ENCODE results near the gene EIF4G3. TPM values are rescaled to one million over a fixed set of nuclear protein-coding genes. Genes with fewer than 3 reads are reported as not detected.

EIF4G3 gene
- total and polyA plus RNA-seq, 9 of the 15 experiments (the other 6 are each of a cell fraction or from before 2014, with no cell fraction given), result 6.7 to 40.5 (median 32.1) TPM

DNA sequence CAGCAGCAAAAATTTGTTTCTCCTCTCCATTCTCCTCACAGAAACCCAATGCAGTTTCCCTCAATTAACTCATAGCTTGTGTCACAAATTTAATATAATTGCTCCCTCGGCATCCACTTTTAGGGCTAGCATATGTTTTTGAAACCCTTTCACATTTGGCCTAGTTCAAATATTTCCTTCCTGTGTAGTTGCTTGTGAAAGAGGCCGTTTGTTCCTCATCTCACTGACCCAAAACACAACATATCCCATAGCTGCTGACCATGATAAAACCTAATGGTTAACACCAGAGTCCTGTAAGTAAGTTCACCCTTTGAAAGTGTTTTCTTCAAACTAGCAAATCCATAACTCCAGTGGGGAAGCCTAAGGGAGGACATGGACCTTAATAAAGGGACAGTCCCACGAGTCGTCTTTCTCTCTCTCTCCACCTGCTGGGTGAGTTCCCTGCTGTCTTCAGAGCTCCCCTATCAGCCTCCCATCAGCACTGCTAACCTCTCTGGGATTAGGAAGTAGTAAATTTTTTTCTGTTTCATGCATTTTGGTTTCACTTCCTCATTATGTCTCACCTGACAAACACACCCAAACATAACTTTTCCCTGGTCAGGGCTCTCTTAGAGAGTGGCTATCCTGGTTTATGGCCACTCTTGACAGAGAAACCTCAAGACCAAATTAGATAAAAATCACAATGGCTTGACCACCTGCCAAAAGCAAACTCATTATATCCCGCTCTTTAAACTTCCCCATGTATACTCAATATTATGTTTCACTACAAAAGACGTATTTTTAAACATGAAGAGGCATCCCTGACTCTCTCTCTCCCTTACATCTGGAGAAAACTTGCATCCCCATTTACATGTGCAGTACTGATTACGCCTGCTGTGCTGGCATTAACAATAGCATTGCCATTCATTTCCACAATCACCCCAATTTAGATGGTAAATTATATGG, 211.9 kb downstream of the EIF4G3 start (continued):
- TF ChIP-seq RCOR1 (IDR thresholded peaks at IDR 0.05; ENCODE audit: borderline replicate concordance in 1 of 2, low read depth in 2 of 2, low read length in 2 of 2), result peak in 1 of 2 experiments; percentile 40; a peak in 1 of 4 replicates
- TF ChIP-seq, protein P1, sequence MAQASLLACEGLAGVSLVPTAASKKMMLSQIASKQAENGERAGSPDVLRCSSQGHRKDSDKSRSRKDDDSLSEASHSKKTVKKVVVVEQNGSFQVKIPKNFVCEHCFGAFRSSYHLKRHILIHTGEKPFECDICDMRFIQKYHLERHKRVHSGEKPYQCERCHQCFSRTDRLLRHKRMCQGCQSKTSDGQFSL (CRISPR knock-in tag; IDR thresholded peaks at IDR 0.05), result no peak
- TF ChIP-seq, protein P1 (tag; IDR thresholded peaks at IDR 0.05), result no peak
- TF ChIP-seq RBBP5 (IDR thresholded peaks at IDR 0.05; ENCODE audit: borderline replicate concordance, insufficient read depth, low read length, poor library complexity, severe bottlenecking), result no peak
- TF ChIP-seq HLTF (IDR thresholded peaks at IDR 0.05), result no peak
- no peak for TF ChIP-seq POLR3A (IDR thresholded peaks at IDR 0.05; ENCODE audit: borderline replicate concordance, extremely low read depth, insufficient read depth, insufficient read length)
- TF ChIP-seq RUNX1 (IDR thresholded peaks at IDR 0.05; ENCODE audit: low read depth), result no peak
- TF ChIP-seq ZNF124 (CRISPR knock-in tag; IDR thresholded peaks at IDR 0.05), result no peak
- no peak for TF ChIP-seq KDM1A (IDR thresholded peaks at IDR 0.05)
- TF ChIP-seq NFE2 (IDR thresholded peaks at IDR 0.05; ENCODE audit: low read depth), result no peak
- TF ChIP-seq FOXK1 (CRISPR knock-in tag; IDR thresholded peaks at IDR 0.05; ENCODE audit: borderline replicate concordance), result no peak
- TF ChIP-seq NR2C2 (CRISPR knock-in tag; IDR thresholded peaks at IDR 0.05), result no peak
- no peak for TF ChIP-seq NR2C2 (tag; IDR thresholded peaks at IDR 0.05)
- TF ChIP-seq MED1 (CRISPR knock-in tag; IDR thresholded peaks at IDR 0.05; ENCODE audit: borderline replicate concordance), result no peak
- TF ChIP-seq HMG20A (CRISPR knock-in tag; conservative IDR thresholded peaks at IDR 0.05), result no peak
- no peak for TF ChIP-seq HOXB6 (CRISPR knock-in tag; IDR thresholded peaks at IDR 0.05; ENCODE audit: borderline replicate concordance)
- TF ChIP-seq, protein P2, sequence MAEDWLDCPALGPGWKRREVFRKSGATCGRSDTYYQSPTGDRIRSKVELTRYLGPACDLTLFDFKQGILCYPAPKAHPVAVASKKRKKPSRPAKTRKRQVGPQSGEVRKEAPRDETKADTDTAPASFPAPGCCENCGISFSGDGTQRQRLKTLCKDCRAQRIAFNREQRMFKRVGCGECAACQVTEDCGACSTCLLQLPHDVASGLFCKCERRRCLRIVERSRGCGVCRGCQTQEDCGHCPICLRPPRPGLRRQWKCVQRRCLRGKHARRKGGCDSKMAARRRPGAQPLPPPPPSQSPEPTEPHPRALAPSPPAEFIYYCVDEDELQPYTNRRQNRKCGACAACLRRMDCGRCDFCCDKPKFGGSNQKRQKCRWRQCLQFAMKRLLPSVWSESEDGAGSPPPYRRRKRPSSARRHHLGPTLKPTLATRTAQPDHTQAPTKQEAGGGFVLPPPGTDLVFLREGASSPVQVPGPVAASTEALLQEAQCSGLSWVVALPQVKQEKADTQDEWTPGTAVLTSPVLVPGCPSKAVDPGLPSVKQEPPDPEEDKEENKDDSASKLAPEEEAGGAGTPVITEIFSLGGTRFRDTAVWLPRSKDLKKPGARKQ (CRISPR knock-in tag; IDR thresholded peaks at IDR 0.05), result no peak
- no peak for TF ChIP-seq ZNF3 (CRISPR knock-in tag; IDR thresholded peaks at IDR 0.05)
- TF ChIP-seq KDM2B (CRISPR knock-in tag; IDR thresholded peaks at IDR 0.05), result no peak
- TF ChIP-seq SMARCA4 (IDR thresholded peaks at IDR 0.05), result no peak; the same call in 1 of the 2 replicates
- TF ChIP-seq, protein P3, sequence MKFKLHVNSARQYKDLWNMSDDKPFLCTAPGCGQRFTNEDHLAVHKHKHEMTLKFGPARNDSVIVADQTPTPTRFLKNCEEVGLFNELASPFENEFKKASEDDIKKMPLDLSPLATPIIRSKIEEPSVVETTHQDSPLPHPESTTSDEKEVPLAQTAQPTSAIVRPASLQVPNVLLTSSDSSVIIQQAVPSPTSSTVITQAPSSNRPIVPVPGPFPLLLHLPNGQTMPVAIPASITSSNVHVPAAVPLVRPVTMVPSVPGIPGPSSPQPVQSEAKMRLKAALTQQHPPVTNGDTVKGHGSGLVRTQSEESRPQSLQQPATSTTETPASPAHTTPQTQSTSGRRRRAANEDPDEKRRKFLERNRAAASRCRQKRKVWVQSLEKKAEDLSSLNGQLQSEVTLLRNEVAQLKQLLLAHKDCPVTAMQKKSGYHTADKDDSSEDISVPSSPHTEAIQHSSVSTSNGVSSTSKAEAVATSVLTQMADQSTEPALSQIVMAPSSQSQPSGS (CRISPR knock-in tag; IDR thresholded peaks at IDR 0.05), result no peak
- no peak for TF ChIP-seq SAP30 (IDR thresholded peaks at IDR 0.05; ENCODE audit: borderline replicate concordance, insufficient read depth, low read depth, low read length, poor library complexity, severe bottlenecking)
- TF ChIP-seq ZNF583 (CRISPR knock-in tag; IDR thresholded peaks at IDR 0.05), result no peak
- TF ChIP-seq GABPA (tag; conservative IDR thresholded peaks at IDR 0.05; ENCODE audit: low read depth), result 0 out of 2 replicates have a peak, but pooled peaks have one; percentile 21
- TF ChIP-seq MTA1 (IDR thresholded peaks at IDR 0.05; ENCODE audit: borderline replicate concordance), result peak; percentile 54; the same call in 1 of the 2 replicates

Measured in K562 (cell line).